IMR-90 (cell line): ENCODE results near the gene TEX36. TPM values are rescaled to one million over a fixed set of nuclear protein-coding genes. Genes with fewer than 3 reads are reported as not detected.

Experiments
- ATAC-seq: fragments of 200-7000 bp; cut with Tn5 transposase; 2 replicates; pipeline ENCODE4 v1.9.1; 2020; ENCODE audit warnings: low read depth, mild to moderate bottlenecking, moderate library complexity
- BruUV-seq: library from RNA; stranded (reverse); fragments of 400-500 nt; replicated peaks from 2 replicates; lab custom pipeline; 2021; lab: Mats Ljungman, UMichigan
- CTCF ChIA-PET: fragments of 300-600 bp; formaldehyde crosslinking; extraction: SDS; loops from one replicate; lab custom pipeline; 2021; ENCODE audit warnings: antibody characterized with exemption; lab: Yijun Ruan, JAX
- POLR2A ChIA-PET: fragments of 300-600 bp; sonication (Branson Sonifier 250); formaldehyde crosslinking; loops from one replicate; lab custom pipeline; 2022; ENCODE audit warnings: antibody characterized with exemption; ENCODE audit not compliant: unreplicated experiment; lab: Charles Lee
- DNase-seq: peaks from one replicate; pipeline ENCODE4 v3.0.0; 2013
- H2AFZ ChIP-seq: replicated peaks from 2 replicates; pipeline ENCODE3; 2013; ENCODE audit warnings: low read length, mild to moderate bottlenecking; ENCODE audit not compliant: poor library complexity
- H2AK5ac ChIP-seq: 2 replicates; pipeline ENCODE4 v1.6.1; 2013; ENCODE audit warnings: low read depth, low read length, inconsistent platforms
- H2AK9ac ChIP-seq: replicated peaks from 2 replicates; pipeline ENCODE3; 2013; ENCODE audit warnings: mild to moderate bottlenecking, low read depth, low read length, moderate library complexity; ENCODE audit not compliant: poor library complexity
- H2BK120ac ChIP-seq: 2 replicates; pipeline ENCODE4 v1.6.1; 2013; ENCODE audit warnings: low read depth, low read length, inconsistent platforms
- H2BK15ac ChIP-seq: 3 replicates; pipeline ENCODE4 v1.6.1; 2013; ENCODE audit warnings: low read depth, low read length, inconsistent platforms
- H2BK20ac ChIP-seq: 2 replicates; pipeline ENCODE4 v1.6.1; 2013; ENCODE audit warnings: low read depth, mild to moderate bottlenecking, inconsistent platforms, low read length, moderate library complexity
- H2BK5ac ChIP-seq: 2 replicates; pipeline ENCODE4 v1.6.1; 2013; ENCODE audit warnings: mild to moderate bottlenecking, low read depth, low read length, inconsistent platforms; ENCODE audit not compliant: poor library complexity, severe bottlenecking
- H3K14ac ChIP-seq: replicated peaks from 2 replicates; pipeline ENCODE4 v1.6.1; 2013; ENCODE audit warnings: low read depth, low read length, inconsistent platforms
- H3K18ac ChIP-seq: 2 replicates; pipeline ENCODE4 v1.6.1; 2013; ENCODE audit warnings: low read depth, low read length, control low read depth
- H3K23ac ChIP-seq: 2 replicates; pipeline ENCODE4 v1.6.1; 2013; ENCODE audit warnings: low read depth, low read length, inconsistent platforms
- H3K27ac ChIP-seq: 2 replicates; pipeline ENCODE4 v1.5.1; 2013; ENCODE audit warnings: mild to moderate bottlenecking, control low read depth, low read length; ENCODE audit not compliant: insufficient read depth
- H3K27me3 ChIP-seq: 2 replicates; pipeline ENCODE4 v1.6.1; 2013; ENCODE audit warnings: low read length; ENCODE audit not compliant: control insufficient read depth, insufficient read depth
- H3K36me3 ChIP-seq: 2 replicates; pipeline ENCODE4 v1.6.1; 2013; ENCODE audit warnings: low read length, mixed read lengths; ENCODE audit not compliant: control insufficient read depth, insufficient read depth
- H3K4ac ChIP-seq: 2 replicates; pipeline ENCODE4 v1.6.1; 2013; ENCODE audit warnings: low read depth, low read length, inconsistent platforms
- H3K4me1 ChIP-seq: 2 replicates; pipeline ENCODE4 v1.6.1; 2013; ENCODE audit warnings: low read length, mixed read lengths; ENCODE audit not compliant: control insufficient read depth, insufficient read depth
- H3K4me2 ChIP-seq: 2 replicates; pipeline ENCODE4 v1.6.1; 2013; ENCODE audit warnings: low read depth, mild to moderate bottlenecking, control low read depth, low read length, moderate library complexity
- H3K4me3 ChIP-seq: 2 replicates; pipeline ENCODE4 v1.5.1; 2013; ENCODE audit warnings: low read depth, mild to moderate bottlenecking, control low read depth, low read length, moderate library complexity; ENCODE audit not compliant: insufficient read depth
- H3K56ac ChIP-seq: 2 replicates; pipeline ENCODE4 v1.6.1; 2013; ENCODE audit warnings: low read length, inconsistent platforms; ENCODE audit not compliant: insufficient read depth; ENCODE audit errors: extremely low read depth
- H3K79me1 ChIP-seq, 2 experiments: 2 replicates each; pipeline ENCODE4 v1.6.1; 2013; ENCODE audit warnings: low read length in 2 of 2, inconsistent platforms in 1 of 2, low read depth in 1 of 2
- H3K9ac ChIP-seq: 2 replicates; pipeline ENCODE4 v1.6.1; 2013; ENCODE audit warnings: low read depth, low read length, control low read depth
- H3K9me1 ChIP-seq: 2 replicates; pipeline ENCODE4 v1.6.1; 2013; ENCODE audit warnings: low read length, inconsistent platforms; ENCODE audit not compliant: insufficient read depth
- H3K9me3 ChIP-seq: 2 replicates; pipeline ENCODE4 v1.6.1; 2013; ENCODE audit warnings: low read length; ENCODE audit not compliant: control insufficient read depth, insufficient read depth
- H4K20me1 ChIP-seq: 2 replicates; pipeline ENCODE4 v1.6.1; 2013; ENCODE audit warnings: low read length, inconsistent platforms; ENCODE audit not compliant: insufficient read depth
- H4K5ac ChIP-seq: 2 replicates; pipeline ENCODE4 v1.6.1; 2013; ENCODE audit warnings: mild to moderate bottlenecking, low read depth, low read length, control low read depth
- H4K8ac ChIP-seq, 2 experiments: 2 replicates each; pipeline ENCODE4 v1.6.1; 2013; ENCODE audit warnings: low read depth in 2 of 2, low read length in 2 of 2, control low read depth in 1 of 2, inconsistent platforms in 1 of 2
- H4K91ac ChIP-seq: 2 replicates; pipeline ENCODE4 v1.6.1; 2013; ENCODE audit warnings: low read depth, low read length, inconsistent platforms; ENCODE audit not compliant: insufficient read depth
- BHLHE40 ChIP-seq: fragments of 150-350 bp; IDR thresholded peaks from 2 replicates; pipeline ENCODE4 v1.6.1; 2016; ENCODE audit warnings: mild to moderate bottlenecking, low read depth, low read length
- CHD1 ChIP-seq: IDR thresholded peaks from 2 replicates; pipeline ENCODE4 v1.6.1; 2012; ENCODE audit warnings: low read depth, low read length, improper control_type of control experiment
- FOS ChIP-seq: fragments of 150-350 bp; IDR thresholded peaks from 2 replicates; pipeline ENCODE4 v1.6.1; 2016; ENCODE audit warnings: low read depth, low read length
- NFE2L2 ChIP-seq: fragments of 150-350 bp; IDR thresholded peaks from 2 replicates; pipeline ENCODE4 v1.6.1; 2016; ENCODE audit warnings: low read depth, mild to moderate bottlenecking, low read length
- RCOR1 ChIP-seq: IDR thresholded peaks from 2 replicates; pipeline ENCODE4 v1.6.1; 2012; ENCODE audit warnings: mild to moderate bottlenecking, low read length, improper control_type of control experiment; ENCODE audit not compliant: insufficient replicate concordance
- USF2 ChIP-seq: fragments of 150-350 bp; IDR thresholded peaks from 2 replicates; pipeline ENCODE4 v1.6.1; 2017; ENCODE audit warnings: mild to moderate bottlenecking, antibody characterized with exemption, low read length, low read depth
- WGBS, 2 experiments: methylation state at CpG; one replicate each; pipeline versions ENCODE4 v1.1.5 to v1.1.7; 2013; ENCODE audit warnings: missing lambda C conversion rate in 2 of 2; ENCODE audit not compliant: insufficient read length in 1 of 2; ENCODE audit errors: extremely low coverage in 2 of 2; 5-methylcytosine and 5-hydroxymethylcytosine counted together
- dilution Hi-C: fragments of 300-500 bp; cut with HindIII; formaldehyde crosslinking; loops from one replicate; pipeline ENCODE4 v1.14.3; 2018; ENCODE audit warnings: low sequenced_read_pairs; ENCODE audit not compliant: unreplicated experiment
- in situ Hi-C: fragments of 300-500 bp; cut with MboI; formaldehyde crosslinking; loops from 3 replicates; pipeline ENCODE4 v1.14.3; 2019; ENCODE audit warnings: low sequenced_read_pairs, inconsistent platforms, mixed read lengths
- intact Hi-C: fragments of 100-400 bp; cut with micrococcal nuclease; formaldehyde crosslinking; loops from 2 replicates; pipeline ENCODE4 v1.10.0; 2022
- polyA plus RNA-seq, 3 experiments: library from polyadenylated mRNA; depleted of rRNA; stranded (reverse); fragments of >200 nt; gene quantifications; 2 replicates each; pipeline ENCODE4 v1.2.3, GENCODE V29; 2012; ENCODE audit warnings: low replicate concordance in 1 of 3
- total RNA-seq: library from RNA; depleted of rRNA; stranded (reverse); fragments of >200 nt; gene quantifications from 2 replicates; pipeline ENCODE4 v1.2.3, GENCODE V29; 2012
- TF ChIP-seq, protein P1 (sequence below): fragments of 150-350 bp; IDR thresholded peaks from 2 replicates; pipeline ENCODE4 v1.6.1; 2016; ENCODE audit warnings: low read depth, mild to moderate bottlenecking, low read length, moderate library complexity, borderline replicate concordance
- TF ChIP-seq, protein P2 (sequence below): conservative IDR thresholded peaks from 2 replicates; pipeline ENCODE4 v1.5.1; 2012; ENCODE audit warnings: mild to moderate bottlenecking, low read depth, low read length, improper control_type of control experiment

TEX36 gene
- total and polyA plus RNA-seq, 2 of the 4 experiments (the other 2 are of a cell fraction), result not detected

- TF ChIP-seq RCOR1, result no peak
Measured at GRCh38 chr10:125628104-125629049, 54.6 kb downstream of the TEX36 start (continued).

GRCh38 chr10:125627646-125628045 lies 55.3 kb downstream of the TEX36 start:
- intact Hi-C loops, result loop anchor here (5.0 to 10.0 kb wide), 2 partner anchors 470 to 583 kb away; no protein-coding TSS in a partner anchor
- CTCF ChIA-PET, result no interaction called here

More at GRCh38 chr10:125627646-125628045, 55.3 kb downstream of the TEX36 start:
- no peak overlapping the region for H2BK15ac ChIP-seq
- H2BK20ac ChIP-seq, result no peak overlapping the region
- in situ Hi-C loops, result no loop called here
- no peak overlapping the region for H2AK5ac ChIP-seq
- H3K4me2 ChIP-seq, result no peak overlapping the region
- dilution Hi-C loops, result no loop called here
- H4K5ac ChIP-seq, result no peak overlapping the region
- BruUV-seq, result no TSS peak
- no peak overlapping the region for H2AFZ ChIP-seq
- H3K23ac ChIP-seq, result no peak overlapping the region
- no peaks in the 10 kb centered on the region for H3K79me1 ChIP-seq
- no peaks in the 10 kb centered on the region for H4K20me1 ChIP-seq
- H2AK9ac ChIP-seq, result no peak overlapping the region
- H3K4me3 ChIP-seq, result no peak overlapping the region
- H3K27ac ChIP-seq, result no peak overlapping the region
- H3K36me3 ChIP-seq, result no peaks in the 10 kb centered on the region
- H3K9ac ChIP-seq, result no peak overlapping the region
- H3K18ac ChIP-seq, result no peak overlapping the region
- no peaks in the 10 kb centered on the region for H3K9me1 ChIP-seq
- no peak overlapping the region for H4K8ac ChIP-seq
- no peak overlapping the region for H4K91ac ChIP-seq
- no peak overlapping the region for H2BK120ac ChIP-seq
- no peak overlapping the region for H3K56ac ChIP-seq
- H3K14ac ChIP-seq, result no peak overlapping the region
- H3K4me1 ChIP-seq, result no peaks in the 10 kb centered on the region
- H2BK5ac ChIP-seq, result no peak overlapping the region
- H3K27me3 ChIP-seq, result peaks cover 4% of the 10 kb centered on the region
- no peak overlapping the region for H3K4ac ChIP-seq
- ATAC-seq (no peak), DNase-seq (no peak)
- POLR2A ChIA-PET, result no interaction called here
- TF ChIP-seq BHLHE40, result no peak
- no peak for TF ChIP-seq FOS
- no peak for TF ChIP-seq USF2
- TF ChIP-seq, protein P1, sequence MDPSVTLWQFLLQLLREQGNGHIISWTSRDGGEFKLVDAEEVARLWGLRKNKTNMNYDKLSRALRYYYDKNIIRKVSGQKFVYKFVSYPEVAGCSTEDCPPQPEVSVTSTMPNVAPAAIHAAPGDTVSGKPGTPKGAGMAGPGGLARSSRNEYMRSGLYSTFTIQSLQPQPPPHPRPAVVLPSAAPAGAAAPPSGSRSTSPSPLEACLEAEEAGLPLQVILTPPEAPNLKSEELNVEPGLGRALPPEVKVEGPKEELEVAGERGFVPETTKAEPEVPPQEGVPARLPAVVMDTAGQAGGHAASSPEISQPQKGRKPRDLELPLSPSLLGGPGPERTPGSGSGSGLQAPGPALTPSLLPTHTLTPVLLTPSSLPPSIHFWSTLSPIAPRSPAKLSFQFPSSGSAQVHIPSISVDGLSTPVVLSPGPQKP, result no peak
- no peak for TF ChIP-seq RCOR1
- no peak for TF ChIP-seq NFE2L2
- no peak for TF ChIP-seq CHD1
- TF ChIP-seq, protein P2, sequence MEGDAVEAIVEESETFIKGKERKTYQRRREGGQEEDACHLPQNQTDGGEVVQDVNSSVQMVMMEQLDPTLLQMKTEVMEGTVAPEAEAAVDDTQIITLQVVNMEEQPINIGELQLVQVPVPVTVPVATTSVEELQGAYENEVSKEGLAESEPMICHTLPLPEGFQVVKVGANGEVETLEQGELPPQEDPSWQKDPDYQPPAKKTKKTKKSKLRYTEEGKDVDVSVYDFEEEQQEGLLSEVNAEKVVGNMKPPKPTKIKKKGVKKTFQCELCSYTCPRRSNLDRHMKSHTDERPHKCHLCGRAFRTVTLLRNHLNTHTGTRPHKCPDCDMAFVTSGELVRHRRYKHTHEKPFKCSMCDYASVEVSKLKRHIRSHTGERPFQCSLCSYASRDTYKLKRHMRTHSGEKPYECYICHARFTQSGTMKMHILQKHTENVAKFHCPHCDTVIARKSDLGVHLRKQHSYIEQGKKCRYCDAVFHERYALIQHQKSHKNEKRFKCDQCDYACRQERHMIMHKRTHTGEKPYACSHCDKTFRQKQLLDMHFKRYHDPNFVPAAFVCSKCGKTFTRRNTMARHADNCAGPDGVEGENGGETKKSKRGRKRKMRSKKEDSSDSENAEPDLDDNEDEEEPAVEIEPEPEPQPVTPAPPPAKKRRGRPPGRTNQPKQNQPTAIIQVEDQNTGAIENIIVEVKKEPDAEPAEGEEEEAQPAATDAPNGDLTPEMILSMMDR, result no peak
- no peaks in the 10 kb centered on the region for H3K9me3 ChIP-seq
- WGBS, 2 experiments, result no CpG with 5 or more reads among the region's 4 CpGs
